NCI-H2107 treated with DMSO at 0.1 percent for 48 hours (cell line): ENCODE results near the gene SRRM3.
"Not testable (repeated sequence)": the region's sequence is repeated elsewhere in the genome, so short reads cannot be mapped to it uniquely, and the experiment has no call there.

ENCODE experiments used
- DNase-seq: peaks from one replicate; lab custom pipeline; 2025; ENCODE audit not compliant: unreplicated experiment; lab: John Stamatoyannopoulos, UW

The SRRM3 gene

DNA sequence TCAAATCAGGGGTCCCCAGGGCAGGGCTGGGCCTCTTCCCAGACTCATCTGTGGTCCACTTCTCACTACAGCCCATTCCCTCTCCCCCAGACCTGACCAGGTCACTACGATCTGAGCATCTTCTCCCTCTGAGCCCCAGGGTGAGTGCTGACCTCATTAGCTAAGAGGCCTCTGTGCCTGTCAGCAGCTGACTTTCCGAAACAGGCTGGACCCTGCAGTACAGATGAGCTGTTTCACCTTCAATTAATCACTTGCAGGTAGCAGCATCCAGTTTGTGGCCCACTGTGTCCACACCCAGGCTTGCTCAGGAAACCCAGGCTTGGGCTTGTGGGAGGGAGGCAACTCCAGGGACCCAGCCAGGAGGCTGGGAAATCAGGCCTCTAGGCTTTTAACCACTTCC is 24.3 kb downstream of the SRRM3 start:
- DNase-seq: no peak

DNA sequence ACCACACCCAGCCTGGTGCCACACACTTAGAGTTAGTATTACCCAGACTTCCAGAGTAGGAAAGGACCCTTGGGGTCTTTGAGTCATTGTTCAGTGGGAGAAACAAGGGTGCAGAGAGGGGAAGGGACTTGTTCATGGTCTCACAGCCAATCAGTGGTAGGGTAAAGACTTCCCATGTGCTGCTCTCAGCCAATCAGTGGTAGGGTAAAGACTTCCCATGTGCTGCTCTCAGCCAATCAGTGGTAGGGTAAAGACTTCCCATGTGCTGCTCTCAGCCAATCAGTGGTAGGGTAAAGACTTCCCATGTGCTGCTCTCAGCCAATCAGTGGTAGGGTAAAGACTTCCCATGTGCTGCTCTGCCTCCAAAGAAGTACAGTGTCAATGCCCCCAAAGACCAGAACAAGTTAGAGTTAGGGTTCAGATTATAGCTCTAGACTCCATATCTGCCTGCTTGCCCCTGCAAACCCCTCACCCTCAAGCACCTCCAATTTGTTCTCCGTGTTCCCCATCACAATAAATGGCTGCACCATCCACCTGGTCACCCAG is 25.3 kb downstream of the SRRM3 start:
- DNase-seq: not testable (repeated sequence)

DNA sequence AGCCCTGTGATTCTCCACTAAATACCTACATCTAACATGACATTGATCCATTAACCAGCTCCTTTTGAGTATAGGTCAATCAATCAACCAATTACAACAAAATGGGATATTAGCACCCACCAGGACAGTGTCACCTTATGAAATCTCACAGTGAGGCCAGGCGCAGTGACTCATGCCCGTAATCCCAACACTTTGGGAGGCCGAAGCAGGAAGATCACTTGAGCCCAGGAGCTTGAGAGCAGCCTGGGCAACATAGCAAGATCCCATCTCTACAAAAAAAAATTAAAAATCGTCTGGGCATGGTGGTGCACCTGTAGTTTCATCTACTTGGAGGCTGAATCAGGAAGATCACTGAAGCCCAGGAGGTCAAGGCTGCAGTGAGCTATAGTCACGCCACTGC is 28.5 kb downstream of the SRRM3 start:
- DNase-seq: no peak

GRCh38 chr7:76231071-76231470 is 29.4 kb downstream of the SRRM3 start:
- no peak for DNase-seq

- DNase-seq: no peak
Observed at GRCh38 chr7:76231583-76231982, 29.9 kb downstream of the SRRM3 start.

- no peak for DNase-seq
Observed at GRCh38 chr7:76232698-76233097, 31.0 kb downstream of the SRRM3 start.

GRCh38 chr7:76233538-76234281 is 32.0 kb downstream of the SRRM3 start:
- no peak for DNase-seq

DNA sequence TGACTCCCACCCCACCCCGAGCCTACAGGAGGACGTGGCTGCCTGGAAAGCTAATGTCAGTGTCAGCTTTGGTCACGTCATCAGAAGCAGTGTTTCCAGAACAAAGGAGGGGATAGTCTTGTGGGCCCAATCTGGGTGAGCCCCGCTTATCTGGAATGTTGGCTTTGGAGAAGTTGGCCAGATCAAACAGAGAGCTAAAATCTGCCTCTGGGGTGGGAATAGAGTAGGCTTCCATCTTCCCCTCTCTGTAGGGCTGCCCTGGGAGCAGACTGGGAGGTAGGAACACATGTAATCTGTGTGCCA is 32.5 kb downstream of the SRRM3 start:
- no peak for DNase-seq

DNA sequence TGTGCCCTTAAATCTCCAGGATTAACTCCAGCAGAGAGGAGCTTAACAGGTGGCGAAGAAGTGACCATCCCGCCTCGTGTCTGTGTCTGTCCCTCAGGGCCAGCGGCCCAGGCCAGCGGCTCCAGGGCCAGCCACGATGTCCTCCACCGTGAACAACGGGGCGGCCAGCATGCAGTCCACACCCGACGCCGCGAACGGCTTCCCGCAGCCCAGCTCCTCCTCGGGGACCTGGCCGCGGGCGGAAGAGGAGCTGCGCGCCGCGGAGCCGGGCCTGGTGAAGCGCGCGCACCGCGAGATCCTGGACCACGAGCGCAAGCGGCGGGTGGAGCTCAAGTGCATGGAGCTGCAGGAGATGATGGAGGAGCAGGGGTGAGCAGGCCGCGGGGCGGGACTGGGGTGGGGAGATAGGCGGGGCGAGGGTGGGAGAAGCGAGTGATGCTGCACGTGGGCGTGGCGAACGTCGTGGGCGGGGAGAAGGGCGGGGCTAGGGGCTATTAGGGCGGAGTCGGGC is 33.3 kb downstream of the SRRM3 start:
- DNase-seq: no peak

- no peak for DNase-seq
Observed at GRCh38 chr7:76236224-76236623, 34.5 kb downstream of the SRRM3 start.

DNA sequence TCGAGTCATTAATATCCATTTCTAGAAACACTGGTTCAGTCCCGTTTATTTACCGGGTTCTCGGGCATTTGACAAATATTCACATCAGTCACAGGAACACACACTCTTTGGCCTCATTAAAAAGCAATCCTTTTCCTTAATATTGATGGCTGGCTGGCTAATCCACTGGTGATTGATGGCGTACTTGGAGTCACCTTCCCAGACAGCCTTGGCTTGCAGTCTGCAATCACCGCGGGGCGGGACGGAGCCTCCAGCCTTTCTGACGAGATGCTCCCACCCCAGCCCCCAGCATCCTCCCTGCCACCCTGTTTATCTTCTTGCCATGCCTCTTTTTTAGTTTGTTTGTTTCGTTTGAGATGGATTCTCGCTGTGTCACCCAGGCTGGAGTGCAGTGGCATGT is 36.6 kb downstream of the SRRM3 start:
- no peak for DNase-seq

DNA sequence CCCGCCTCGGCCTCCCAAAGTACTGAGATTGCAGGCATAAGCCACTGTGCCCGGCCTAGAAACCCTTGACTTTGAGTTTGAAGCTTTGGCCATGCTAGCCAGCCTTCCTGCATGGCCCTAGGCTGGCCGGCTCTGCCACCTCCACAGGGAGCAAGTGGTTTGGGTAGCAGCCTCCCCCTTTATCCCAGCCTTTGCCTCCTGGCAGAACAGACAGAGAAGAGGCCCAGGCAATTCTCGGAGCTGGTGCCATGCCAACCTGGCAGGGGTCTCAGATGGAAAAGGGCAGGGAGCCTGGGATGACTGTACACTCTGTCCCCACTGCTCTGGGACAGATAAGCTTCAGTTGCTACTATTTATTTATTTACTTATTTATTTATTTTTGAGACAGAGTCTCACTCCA is 39.4 kb downstream of the SRRM3 start:
- no peak for DNase-seq

- DNase-seq: not testable (repeated sequence)
Observed at GRCh38 chr7:76242517-76243063, 40.9 kb downstream of the SRRM3 start.

- no peak for DNase-seq
Observed at GRCh38 chr7:76244781-76245391, 43.2 kb downstream of the SRRM3 start.

- no peak for DNase-seq
Observed at GRCh38 chr7:76246804-76247389, 45.2 kb downstream of the SRRM3 start.

GRCh38 chr7:76247938-76248337 is 46.2 kb downstream of the SRRM3 start:
- no peak for DNase-seq

DNA sequence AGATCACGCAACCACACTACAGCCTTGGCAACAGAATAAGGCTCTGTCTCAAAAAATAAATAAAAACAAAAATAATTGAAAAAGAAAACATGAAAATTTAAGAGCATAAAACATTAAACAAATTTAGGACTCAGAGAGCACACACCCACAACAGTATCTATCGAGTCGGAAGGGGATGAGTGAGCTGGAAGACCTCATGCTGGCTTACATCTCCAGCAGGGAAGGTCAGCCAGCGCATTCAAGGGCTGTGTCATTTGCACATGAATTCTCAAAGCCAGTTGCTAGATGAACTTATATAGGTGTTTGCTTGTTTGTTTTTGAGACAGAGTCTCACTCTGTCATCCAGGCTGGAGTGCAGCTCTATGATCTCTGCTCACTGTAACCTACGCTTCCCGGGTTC is 50.3 kb downstream of the SRRM3 start:
- DNase-seq: no peak

DNA sequence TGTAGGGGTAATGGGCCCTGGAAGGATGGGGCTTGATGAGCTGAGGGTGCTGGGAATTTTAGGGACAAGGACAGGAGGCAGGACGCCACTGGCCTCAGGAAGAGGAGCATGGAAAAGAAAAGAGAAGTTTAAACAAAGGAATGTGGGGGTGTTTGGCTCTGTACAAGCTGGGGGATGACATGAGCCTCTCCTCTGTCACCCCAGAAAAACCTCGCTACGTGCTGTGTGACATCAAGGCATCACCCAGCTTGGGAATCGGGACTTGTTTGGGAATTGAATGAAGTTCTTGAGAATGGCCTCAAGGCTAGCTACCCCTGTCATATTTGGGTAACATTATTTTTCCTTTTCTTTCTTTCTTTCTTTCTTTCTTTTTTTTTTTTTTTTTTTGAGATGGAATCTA is 53.1 kb downstream of the SRRM3 start:
- DNase-seq: no peak

- no peak for DNase-seq
Observed at GRCh38 chr7:76257973-76258372, 56.3 kb downstream of the SRRM3 start.

DNA sequence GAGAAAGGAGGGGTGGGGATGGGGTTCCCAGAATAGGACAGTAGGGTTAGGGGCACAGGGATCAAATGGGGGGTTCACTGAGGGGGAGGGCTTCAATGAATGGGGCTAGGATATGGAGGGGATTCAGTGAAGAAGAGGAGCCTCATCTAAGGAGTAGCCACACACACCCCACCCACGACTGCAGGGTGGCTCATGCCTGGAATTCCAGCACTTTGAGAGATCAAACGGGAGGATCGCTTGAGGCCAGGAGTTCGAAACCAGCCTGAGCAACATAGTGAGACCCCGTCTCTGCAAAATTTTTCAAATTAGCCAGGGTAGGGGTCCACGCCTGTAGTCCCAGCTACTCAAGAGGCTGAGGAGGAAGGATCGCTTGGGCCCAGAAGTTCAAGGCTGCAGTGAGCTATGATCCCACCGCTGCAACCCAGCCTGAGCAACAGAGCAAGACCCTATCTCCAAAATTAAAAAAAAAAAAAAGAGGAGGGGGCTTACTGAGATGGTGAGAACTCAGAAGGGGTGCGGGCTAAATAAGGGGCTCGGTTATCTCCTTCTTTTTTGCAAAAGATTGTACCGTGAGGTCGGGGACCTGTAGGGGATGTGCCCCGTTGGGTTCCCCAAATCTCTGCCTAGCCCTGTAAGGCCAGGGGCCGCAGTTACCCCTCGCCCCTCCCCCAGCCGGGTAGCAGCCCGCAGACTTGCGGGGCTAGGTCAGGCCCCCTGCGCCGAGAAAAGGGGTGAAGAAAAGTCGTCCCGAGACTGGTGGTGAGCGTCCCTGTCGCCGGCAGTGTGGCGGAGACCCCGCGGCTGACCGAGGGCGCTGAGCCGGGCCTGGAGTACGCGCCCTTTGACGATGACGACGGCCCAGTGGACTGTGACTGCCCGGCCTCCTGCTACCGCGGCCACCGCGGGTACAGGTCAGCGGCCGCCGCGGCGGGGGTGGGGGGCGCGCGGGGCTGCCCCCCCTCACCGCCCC is 57.7 kb downstream of the SRRM3 start:
- DNase-seq: no peak
